GM12865 (cell line): ENCODE results near the gene ZMIZ1.

Experiments used
- DNase-seq: peaks from one replicate; pipeline ENCODE4 v3.0.0; 2010; ENCODE audit warnings: low read depth
- H3K4me3 ChIP-seq: 2 replicates; pipeline ENCODE4 v1.5.1; 2011; ENCODE audit warnings: mild to moderate bottlenecking, low read depth, low read length, control low read depth
- TF ChIP-seq, protein P1 (sequence below): IDR thresholded peaks from 2 replicates; pipeline ENCODE4 v1.5.1; 2011; ENCODE audit warnings: low read length, control low read depth, low read depth, inconsistent platforms; ENCODE audit not compliant: insufficient read depth; ENCODE audit errors: missing control alignments

The ZMIZ1 gene

DNA sequence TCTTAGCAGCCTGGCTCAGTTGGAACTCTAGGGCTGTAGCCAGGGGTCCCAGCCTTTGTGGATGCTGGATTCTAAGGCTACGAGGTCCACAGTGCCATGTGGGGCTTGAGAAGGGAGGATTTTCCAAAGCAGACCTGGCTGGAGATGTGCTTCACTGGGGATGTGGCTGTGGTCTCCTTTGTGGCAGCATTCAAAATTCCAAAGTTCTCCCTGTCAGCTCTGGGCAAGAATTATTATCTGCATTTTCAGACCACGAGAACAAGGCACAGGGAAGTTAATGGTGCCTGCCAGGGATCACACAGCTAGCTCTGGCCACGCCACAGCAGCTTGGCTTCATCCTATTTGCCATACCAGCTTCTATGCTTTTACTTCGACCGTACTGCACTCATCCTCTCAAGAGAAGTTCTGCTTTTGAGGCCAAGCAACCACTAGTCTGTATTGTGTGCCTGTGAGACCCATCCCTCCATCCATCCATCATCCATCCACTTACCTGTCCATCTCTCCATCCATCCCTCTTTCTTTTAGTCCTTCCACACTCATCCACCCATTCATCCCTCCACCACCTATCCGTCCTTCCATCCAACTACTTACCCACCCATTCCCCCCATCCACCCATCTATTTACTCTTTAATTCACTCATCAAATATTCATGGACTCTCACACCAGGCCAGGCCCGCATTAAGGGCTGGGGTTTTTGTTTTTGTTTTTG is 71.5 kb downstream of the ZMIZ1 start:
- no peak for DNase-seq
- no peak overlapping the region for H3K4me3 ChIP-seq
- TF ChIP-seq, protein P1, sequence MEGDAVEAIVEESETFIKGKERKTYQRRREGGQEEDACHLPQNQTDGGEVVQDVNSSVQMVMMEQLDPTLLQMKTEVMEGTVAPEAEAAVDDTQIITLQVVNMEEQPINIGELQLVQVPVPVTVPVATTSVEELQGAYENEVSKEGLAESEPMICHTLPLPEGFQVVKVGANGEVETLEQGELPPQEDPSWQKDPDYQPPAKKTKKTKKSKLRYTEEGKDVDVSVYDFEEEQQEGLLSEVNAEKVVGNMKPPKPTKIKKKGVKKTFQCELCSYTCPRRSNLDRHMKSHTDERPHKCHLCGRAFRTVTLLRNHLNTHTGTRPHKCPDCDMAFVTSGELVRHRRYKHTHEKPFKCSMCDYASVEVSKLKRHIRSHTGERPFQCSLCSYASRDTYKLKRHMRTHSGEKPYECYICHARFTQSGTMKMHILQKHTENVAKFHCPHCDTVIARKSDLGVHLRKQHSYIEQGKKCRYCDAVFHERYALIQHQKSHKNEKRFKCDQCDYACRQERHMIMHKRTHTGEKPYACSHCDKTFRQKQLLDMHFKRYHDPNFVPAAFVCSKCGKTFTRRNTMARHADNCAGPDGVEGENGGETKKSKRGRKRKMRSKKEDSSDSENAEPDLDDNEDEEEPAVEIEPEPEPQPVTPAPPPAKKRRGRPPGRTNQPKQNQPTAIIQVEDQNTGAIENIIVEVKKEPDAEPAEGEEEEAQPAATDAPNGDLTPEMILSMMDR = no peak

DNA sequence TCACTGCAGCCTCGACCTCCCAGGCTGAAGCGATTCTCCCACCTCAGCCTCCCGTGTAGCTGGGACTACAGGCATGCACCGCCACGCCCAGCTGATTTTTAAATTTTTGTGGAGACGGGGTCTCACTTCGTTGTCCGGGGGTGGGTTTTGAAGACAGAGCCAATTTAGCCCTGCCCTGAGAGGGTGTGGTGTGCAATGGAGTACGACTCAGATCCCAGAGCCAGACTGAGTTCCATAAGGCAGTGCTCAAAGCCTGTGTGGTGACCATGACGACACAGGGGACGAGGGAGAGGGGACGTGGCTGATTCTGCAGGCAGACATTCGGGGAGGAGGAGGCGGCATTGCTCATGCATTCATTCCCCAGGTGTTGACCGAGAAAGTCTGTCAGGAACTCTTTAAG is 72.1 kb downstream of the ZMIZ1 start:
- TF ChIP-seq, protein P1 = no peak
- DNase-seq = no peak
- no peak overlapping the region for H3K4me3 ChIP-seq

DNA sequence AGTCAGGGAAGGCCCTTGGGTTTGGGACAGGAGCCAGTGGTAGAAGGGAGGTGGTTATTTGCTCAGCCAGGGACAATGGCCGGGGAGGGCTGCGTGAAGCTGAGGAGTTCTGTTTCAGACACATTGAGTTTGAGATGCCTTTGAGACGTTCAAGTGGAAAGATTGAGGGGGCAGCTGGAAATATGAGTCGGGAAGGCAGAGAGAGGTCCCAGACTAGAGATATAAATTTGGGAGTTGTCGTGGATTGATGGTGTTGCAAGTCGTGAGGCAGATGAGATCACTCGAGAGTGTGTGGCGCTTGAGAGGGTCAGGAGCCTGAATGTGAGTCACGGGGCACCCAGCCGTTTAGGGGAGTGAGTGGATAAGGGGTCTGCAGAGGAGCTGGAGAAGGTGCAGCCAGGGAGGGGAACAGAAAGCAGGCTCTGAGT is 73.3 kb downstream of the ZMIZ1 start:
- no peak for DNase-seq
- no peak overlapping the region for H3K4me3 ChIP-seq
- TF ChIP-seq, protein P1 = no peak

DNA sequence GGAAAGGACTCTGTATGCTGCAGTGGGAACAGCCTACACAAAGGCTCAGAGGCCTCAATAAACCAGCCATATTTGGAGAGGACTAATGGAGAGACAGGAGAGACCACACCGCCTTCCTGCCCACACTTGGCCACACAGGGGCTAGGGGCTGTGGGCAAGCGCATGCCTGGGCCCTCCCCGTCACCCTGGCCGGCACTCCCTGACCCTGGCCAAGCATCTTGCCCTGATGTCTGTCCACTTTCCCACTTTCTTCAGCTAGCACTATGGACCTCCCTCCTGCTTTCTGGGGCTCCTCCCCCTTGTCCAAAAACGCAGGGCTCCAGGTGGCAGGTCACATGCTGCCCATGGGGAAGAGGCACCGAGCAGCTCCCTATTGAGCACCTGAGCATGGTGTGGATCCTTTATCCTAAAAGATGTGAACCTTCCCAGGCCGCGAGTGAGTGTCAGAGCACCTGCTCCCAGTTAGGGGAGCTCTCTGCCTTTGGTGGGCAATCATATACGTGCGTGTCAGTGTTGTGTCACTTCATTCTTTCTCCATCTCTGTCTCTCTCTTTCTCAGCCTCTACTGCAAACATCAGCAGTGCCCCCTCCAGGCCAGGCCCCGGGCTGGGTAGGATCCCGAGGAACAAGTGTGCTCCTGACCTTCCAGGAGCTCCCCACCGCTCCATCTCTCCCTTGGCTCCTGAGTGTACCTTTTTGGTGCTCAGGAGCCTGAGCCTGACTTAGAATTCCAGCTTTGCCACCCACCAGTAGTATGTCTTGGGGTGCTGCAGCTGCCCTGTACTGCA is 74.0 kb downstream of the ZMIZ1 start:
- TF ChIP-seq, protein P1 = no peak
- no peak for DNase-seq
- H3K4me3 ChIP-seq = no peak overlapping the region

DNA sequence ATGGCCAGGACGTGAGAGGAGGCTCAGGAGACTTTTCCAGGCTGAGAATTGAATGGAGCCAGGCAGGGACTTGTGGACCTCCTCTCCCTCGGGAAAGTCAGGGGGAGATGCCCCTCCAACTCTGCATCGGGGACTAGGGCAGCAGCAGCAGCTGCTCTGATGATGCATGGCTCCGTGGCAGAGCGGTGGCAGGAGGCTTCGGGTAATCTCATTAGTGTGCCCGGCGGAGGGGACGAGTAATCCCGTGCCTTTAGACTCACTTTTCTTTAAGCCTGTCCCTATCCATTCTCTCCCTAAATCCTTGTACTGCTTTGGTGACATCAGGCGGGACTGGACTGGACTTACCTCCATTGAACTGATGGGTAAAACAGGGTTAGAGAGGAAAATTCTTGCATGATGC is 75.1 kb downstream of the ZMIZ1 start:
- TF ChIP-seq, protein P1 = no peak
- no peak for DNase-seq
- no peak overlapping the region for H3K4me3 ChIP-seq

DNA sequence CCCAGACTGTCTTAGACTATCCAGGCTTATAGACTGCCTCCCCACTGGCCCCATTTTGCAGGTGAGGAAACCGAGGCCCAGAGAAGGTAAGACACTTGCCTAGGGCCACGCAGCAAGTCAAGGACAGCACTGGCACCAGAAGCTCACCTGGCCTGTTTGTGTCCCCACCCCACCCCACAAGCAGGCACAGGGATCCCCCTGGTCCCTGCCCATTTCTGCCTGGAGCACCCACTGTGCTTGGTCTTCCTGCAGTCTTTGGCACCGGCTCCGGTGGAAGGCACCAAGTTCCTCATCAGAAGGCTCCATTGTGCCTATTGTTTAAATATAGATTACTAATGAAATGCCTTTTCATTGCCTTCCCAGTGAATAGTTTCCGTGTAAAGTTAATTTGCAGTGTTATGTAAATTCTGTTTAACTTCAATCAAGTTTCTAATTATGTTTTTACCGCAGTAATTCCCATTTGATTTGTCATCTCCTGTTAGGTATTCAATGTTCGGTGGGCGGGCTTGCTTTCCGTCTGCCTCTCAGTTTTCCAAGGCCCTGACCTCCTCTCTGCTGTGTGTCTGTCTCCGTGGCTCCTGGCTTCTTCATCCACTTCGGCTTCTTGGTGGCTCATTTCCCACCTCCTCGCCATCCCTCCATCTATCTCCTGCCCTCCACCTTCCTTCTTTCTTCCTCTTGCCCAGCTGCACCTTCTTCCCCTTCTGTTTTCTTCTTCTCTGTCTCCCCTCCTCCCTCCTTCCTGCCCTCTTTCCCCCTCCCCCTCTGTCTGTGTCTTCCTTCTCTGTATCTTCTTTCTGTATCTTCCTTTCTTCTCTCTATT is 75.8 kb downstream of the ZMIZ1 start:
- H3K4me3 ChIP-seq = no peak overlapping the region
- DNase-seq = no peak
- TF ChIP-seq, protein P1 = no peak
